ENCODE data around the gene FLNC. TPM values are rescaled to one million over a fixed set of nuclear protein-coding genes. Genes with fewer than 3 reads are reported as not detected.

FLNC gene
- polyA plus RNA-seq, 3 donors, result 15.8 to 24.8 (median 18.6) TPM

DNA sequence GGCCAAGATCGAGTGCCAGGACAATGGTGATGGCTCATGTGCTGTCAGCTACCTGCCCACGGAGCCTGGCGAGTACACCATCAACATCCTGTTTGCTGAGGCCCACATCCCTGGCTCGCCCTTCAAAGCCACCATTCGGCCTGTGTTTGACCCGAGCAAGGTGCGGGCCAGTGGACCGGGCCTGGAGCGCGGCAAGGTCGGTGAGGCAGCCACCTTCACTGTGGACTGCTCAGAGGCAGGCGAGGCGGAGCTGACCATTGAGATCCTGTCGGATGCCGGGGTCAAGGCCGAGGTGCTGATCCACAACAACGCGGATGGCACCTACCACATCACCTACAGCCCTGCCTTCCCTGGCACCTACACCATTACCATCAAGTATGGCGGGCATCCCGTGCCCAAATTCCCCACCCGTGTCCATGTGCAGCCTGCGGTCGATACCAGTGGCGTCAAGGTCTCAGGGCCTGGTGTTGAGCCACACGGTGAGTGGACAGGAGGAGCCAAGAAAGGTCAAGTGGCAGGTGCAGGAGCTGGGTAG, 14.6 kb downstream of the FLNC start:
- DNase-seq, result no peak

DNA sequence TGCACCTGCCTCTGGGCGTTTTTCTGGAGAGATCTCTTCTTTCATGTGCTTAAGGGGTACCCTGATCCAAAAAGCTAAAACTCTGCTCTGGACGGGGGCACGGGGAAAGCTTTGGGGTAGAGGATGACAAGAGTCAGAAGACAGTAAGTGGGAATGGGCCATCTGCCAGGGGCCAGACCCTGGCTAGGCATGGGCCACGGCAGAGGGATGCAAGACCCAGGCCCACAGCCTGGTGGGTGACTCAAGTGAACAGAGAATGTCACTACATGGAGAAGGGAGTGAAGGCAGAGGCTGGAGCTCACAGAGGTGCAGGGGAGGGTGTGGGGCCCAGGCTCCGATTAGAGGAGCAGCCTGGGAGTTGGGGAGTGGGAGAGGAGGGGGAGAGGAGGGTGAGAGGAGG, 15.3 kb downstream of the FLNC start:
- DNase-seq, result no peak

DNA sequence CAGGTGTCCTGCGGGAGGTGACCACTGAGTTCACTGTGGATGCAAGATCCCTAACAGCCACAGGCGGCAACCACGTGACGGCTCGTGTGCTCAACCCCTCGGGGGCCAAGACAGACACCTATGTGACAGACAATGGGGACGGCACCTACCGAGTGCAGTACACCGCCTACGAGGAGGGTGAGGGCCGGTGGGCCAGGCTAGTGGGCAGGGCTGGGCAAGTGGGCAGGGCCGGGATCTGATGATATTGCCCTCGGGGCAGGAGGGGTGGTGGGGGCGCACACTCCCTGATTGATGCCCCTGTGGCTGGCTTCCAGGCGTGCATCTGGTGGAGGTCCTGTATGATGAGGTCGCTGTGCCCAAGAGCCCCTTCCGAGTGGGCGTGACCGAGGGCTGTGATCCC, 15.8 kb downstream of the FLNC start:
- DNase-seq, result no peak

DNA sequence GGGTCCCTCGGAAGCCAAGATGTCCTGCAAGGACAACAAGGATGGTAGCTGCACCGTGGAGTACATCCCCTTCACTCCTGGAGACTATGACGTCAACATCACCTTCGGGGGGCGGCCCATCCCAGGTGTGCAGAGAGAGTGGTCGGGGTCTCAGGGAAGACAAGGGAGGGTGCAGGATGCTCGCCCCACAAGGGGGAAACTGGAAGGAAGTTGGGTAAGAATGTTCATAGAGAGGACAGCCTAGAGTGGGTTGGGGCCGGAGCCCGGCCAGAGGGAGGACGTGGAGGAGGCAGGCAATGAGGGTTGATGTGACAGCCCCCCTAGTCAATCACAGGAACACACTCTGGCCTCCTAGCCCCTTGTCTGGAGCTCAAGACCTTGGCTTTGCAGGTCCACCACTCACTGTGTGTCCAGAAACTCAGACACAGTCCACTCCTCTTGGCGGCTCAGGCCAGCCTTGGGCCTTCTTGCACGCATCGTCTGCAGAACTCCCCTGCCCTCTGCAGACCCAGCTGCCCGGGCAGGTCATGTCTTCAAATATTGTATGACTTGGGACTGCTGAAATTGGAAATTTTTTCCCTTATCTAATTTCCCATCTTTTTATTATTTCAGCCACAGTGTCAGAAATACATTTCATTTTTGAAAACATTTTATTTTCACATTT, 16.7 kb downstream of the FLNC start:
- DNase-seq, result no peak

DNA sequence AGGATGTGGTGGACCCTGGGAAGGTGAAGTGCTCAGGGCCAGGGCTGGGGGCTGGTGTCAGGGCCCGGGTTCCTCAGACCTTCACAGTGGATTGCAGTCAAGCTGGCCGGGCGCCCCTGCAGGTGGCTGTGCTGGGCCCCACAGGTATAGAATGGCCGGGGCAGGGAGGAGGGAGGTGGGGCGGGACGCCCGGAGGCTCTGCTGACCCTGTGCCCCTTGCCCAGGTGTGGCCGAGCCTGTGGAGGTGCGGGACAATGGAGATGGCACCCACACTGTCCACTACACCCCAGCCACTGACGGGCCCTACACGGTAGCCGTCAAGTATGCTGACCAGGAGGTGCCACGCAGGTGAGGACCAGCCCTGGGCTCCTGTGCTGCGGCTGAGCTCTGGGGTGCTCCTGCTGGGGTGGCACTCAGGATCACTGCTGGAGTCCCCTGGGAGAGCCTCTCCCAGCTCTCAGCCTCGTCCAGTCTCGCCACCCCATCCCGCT, 17.6 kb downstream of the FLNC start:
- DNase-seq, result no peak

DNA sequence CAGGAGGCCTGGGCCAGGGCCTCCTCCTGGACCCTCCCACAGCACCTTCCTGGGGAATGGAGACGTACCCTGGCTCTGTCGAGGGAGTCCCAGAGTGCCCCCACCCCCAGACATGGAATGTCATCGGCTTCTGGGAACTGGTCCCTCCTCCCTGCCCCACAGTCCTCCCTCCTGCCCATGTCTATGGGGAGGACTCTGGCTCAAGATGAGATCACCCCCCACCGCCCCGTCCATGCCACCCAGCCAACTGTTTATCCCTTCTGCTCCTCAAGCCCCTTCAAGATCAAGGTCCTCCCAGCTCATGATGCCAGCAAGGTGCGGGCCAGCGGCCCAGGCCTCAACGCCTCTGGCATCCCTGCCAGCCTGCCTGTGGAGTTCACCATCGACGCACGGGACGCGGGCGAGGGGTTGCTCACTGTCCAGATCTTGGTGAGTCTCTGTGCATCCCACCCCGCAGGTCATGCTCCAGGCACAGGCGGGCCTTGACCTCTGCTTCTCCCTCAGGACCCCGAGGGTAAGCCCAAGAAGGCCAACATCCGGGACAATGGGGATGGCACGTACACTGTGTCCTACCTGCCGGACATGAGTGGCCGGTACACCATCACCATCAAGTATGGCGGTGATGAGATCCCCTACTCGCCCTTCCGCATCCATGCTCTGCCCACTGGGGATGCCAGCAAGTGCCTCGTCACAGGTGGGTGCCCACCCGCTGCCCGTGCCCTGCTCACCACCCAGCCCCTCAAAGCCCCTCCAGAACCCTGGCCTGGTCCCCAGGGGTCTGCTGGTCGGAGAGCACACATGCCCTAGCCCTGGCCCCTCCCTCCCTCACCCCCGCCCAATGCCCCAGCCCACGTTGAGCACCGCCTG, 18.3 kb downstream of the FLNC start:
- no peak for DNase-seq

DNA sequence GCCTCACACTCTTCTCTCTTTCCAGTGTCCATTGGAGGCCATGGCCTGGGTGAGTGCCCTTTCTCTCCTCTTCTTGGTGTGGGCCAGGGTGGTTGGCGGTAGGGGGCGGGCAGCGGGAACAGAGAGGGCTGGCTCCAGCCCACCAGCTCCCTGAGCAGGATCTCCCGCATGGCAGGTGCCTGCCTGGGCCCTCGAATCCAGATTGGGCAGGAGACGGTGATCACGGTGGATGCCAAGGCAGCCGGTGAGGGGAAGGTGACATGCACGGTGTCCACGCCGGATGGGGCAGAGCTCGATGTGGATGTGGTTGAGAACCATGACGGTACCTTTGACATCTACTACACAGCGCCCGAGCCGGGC, 18.9 kb downstream of the FLNC start:
- no peak for DNase-seq

DNA sequence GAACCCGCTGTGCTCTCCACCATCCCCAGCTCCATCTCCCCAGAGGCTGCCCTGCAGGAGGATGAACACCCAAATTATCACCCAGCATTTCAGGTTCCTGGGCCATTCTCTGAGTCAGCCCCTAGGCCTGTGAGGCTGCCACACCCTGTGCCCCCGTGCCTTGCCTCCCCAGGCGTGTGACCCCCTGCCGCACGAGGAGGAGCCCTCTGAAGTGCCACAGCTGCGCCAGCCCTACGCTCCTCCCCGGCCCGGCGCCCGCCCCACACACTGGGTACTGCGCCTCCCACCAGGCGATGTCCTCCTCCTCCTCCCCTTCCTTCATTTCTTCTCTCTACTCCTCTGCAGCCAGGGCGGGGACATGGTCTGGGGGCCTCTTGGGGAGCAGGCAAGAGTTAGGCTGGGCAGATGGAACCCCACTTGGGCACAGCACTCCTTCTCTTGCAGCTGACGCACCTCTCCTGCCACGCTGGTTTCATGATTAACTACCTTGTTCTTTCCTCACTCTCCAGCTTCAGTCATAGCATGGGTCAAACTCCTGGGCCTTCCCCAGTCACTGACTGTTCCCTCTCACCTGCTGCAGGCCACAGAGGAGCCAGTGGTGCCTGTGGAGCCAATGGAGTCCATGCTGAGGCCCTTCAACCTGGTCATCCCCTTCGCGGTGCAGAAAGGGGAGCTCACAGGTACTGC, 19.7 kb downstream of the FLNC start:
- no peak for DNase-seq

DNA sequence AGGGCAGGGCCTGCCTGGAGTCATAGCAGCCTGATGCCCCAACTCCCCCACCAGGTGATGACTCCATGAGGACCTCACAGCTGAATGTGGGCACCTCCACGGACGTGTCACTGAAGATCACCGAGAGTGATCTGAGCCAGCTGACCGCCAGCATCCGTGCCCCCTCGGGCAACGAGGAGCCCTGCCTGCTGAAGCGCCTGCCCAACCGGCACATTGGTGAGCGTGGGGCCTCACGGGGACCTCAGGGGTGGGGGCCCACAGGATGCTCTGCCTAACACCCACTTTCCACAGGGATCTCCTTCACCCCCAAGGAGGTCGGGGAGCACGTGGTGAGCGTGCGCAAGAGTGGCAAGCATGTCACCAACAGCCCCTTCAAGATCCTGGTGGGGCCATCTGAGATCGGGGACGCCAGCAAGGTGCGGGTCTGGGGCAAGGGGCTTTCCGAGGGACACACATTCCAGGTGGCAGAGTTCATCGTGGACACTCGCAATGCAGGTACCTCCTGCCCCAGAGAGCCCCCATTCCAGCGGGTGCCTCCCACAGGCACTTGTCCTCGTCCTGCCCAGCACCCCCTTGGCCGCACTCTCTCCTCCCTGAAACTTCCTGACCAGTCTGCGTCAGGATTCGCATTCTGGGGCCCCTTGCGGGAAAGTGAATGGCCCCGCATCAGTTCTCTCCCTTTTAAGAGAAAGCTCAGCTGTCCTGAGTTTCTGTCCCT, 22.5 kb downstream of the FLNC start:
- DNase-seq, result no peak

DNA sequence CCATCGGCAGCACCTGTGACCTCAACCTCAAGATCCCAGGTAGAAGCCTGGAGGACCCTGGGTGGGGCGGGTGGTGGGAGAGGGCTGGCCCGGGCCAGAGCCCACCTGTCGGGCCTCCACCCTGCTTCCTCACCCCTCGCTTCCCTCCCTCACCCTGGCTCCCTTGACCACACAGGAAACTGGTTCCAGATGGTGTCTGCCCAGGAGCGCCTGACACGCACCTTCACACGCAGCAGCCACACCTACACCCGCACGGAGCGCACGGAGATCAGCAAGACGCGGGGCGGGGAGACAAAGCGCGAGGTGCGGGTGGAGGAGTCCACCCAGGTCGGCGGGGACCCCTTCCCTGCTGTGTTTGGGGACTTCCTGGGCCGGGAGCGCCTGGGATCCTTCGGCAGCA, 23.6 kb downstream of the FLNC start:
- DNase-seq, result no peak

DNA sequence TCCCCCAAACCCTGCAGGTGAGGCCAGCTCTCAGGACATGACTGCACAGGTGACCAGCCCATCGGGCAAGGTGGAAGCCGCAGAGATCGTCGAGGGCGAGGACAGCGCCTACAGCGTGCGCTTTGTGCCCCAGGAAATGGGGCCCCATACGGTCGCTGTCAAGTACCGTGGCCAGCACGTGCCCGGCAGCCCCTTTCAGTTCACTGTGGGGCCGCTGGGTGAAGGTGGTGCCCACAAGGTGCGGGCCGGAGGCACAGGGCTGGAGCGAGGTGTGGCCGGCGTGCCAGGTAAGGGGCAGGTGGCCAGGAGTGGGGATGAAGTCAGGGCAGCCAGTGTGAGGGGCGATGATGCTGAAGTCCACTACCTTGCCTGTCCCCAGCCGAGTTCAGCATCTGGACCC, 24.2 kb downstream of the FLNC start:
- DNase-seq, result no peak

DNA sequence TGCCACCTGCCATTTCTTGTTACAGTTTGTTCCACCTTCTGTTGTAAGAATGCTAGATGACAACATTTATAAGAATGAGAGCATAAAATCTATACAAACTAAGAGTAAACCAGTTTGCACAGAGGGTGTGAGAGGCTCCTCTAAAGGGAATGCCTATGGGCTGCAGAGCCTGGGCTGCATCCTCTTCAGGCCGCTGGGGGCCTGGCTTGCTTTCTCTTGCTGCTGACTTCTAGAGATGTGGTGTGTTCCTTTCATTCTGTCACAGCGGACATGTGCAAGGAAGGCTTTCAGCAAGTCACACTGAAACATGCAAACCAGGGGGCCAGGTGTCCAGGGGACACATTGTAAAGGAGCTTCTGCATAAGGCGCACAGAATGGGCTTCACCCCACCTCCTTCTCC, 25.4 kb downstream of the FLNC start:
- no peak for DNase-seq

DNA sequence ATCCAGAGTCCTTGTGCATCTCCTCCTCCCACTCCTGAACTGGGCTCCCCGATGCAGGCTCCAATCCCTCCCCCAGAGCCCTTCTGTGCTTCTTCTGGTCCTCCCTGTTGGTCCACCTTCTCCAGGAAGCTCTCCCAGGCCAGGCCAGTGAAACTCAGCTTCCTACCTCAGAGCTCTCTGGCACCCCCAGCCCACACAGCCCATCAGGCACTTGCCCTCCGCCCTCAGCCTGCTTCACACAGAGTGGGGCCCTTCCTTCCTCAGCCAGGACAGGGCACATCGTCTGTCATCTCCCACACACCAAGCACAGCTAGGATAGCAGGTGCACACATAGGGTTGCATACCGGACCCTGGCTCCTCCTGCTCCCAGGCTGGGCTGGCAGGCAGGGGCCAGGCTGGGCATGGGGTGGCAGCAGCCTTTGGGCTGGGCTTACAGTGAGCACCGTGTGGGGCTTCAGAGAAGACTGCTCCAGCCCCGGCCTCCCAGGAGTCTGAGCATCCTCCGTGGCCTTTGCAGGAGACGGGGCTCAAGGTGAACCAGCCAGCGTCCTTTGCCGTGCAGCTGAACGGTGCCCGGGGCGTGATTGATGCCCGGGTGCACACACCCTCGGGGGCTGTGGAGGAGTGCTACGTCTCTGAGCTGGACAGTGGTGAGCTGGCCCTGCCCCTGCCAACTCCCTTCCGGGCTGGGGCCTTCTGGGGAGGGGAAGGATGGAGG, 26.0 kb downstream of the FLNC start:
- no peak for DNase-seq

DNA sequence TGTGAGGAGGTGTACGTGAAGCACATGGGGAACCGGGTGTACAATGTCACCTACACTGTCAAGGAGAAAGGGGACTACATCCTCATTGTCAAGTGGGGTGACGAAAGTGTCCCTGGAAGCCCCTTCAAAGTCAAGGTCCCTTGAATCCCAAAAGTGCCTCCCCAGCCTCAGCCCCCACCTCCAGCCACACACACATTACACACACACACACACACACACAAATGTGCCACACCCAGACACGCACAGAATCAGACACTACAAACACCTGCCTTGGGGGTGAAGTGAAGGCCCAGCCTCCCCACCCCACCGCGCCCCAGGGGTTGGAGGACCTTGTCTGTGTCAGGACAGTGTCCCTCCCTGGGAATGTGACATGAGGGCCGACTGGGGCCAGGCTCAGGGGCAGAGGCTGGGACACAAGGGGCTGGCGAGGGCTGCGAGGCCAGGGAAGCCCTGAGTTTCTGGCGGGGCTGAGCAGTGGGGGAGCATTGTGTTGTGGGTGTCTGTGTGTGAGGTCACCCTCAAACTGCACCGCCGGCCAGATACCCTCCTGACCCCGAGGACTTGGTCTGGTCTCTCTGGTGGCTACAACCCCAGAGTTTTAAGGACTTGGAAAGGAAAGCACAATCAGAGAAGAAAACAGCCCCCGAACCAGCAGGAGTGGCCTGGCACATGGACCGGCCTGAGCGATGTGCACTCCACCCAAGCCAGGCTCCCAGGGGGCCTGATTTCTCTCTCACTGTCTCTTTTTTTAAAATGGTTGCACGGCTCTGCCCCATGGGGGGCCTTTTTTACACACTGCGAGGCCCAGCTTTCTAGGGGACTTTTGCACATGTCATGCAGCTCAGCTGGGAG, 28.4 kb downstream of the FLNC start:
- DNase-seq, result no peak

DNA sequence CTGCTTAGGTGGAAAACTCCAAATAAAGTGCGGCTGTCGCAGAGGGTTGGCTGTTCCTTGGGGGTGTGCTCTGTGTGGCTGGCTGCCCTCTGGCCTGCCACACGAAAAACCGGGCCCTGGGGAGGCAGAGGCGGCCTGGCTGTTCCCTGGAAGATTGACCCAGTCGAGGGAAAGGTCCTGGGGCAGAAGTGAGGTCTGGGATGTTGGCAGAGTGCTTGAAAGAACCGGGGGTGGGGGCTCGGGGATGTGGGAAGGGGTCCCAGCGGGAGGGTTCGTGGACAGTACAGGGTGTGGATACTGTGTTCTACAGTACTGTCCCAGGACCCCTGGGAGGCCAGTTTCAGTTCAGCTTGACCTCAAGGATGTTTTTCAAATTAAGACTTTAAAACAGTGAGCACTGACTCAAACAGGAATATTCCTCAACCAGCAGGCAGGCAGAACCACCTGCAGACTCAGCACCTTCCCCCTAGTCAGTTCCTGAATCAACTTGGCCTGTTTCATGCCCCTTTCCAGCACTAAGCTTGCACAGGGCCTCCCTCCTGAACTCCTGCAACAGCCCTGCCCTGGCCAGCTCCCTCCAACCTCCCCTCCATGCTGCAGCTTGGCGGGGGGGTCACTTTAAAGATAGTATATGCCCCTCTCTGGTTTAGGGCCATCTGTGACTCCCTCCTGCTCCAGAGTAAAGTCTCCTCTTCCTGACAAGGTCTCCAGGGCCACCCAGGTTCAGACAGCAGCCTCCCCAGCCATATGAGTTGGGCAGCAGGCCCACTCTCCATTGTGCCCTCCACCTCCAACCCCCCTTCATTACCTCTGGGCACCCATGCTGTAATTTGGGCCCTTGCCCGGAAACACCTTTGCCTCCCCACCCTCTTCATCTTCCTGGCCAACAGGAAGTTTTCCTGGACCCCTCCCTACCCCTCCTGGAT, 29.3 kb downstream of the FLNC start:
- DNase-seq, result no peak

DNA sequence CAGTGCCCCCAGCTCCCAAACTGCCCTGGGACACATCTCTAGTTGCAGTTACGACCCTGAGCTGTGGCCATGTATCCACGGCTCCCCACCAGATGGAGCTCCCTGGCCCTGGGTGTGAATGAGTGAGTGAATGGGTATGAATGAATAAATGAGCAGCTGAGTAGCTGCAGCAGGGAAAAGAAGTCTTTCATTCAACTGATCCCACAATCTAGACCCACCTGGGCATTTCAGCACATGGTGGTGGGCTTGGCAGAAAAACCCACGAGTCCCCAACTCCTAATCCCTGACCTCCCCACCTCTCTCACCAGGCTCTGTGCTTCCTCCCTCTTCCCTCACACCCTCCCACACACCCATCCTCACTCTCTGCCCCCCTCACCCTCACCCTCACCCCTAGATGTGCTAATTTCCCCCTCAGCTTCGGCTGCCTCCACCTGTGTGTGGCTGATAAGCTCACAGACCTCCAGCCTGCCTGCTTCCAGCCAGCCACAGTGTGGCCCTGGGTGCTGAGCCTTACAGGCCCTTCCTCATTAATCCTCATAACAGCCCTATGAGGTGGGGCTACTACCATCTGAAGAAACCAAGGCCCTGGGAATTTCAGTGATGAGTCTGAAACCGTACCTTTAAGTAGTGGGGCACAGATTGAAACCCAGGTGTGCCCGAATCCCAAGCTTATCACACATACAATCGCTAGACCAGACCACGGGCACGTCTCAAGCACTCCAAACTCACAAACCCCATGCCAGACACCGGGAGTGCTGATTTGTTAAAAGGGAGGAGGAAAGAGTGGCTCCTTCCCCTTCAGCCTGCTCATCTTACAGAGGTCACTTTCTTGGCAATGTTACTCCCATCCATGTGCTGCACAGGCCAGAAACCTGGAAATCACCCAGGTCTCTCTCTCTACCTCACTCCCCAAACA, 30.2 kb downstream of the FLNC start:
- no peak for DNase-seq

DNA sequence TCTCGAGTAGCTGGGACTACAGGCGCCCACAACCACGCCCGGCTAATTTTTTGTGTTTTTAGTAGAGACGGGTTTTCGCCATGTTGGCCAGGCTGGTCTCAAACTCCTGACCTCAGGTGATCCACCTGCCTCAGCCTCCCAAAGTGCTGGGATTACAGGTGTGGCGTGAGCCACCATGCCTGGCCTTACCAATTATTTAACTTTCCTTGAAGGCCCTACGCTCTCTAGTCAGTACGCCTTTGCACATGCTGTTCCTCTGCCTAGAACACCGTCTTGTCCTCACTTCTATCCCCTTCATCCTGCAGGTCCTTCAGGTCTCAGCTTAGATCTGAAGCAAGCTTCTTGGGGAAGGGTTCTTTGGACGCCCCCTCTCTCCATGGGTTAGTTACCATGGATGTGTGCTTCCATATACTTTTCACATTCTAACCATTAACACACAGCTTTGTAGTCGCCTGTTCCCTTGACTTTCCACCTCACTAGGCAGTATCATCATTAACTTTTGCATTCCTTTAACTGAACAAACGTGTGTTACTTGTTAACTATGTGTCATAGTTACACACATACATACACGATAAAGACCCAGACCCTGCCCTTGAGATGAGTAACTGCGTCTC, 31.9 kb downstream of the FLNC start:
- no peak for DNase-seq

Measured in renal pelvis (tissue), 4 donors.